Measurements from ENCODE around the gene SLC16A3.

DNA sequence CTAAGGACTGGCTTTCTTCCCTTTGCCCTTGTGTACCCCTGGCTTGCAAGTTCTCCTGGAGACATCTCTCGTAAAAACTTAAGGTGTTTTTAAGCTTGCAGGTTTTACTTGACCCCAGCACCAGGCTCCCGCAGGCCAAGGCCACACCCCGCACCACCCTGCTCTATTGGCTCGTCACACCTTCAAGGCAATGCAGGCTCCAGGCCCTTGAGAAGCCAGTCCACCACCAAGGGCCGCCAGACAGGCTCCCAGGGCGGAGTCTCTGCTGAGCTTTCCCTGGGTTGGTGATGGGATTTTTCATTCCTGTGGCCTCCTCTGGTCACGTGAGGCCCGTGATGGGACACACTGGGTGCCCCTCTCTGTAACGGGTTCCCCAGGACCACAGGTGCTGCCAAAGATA lies 34.8 kb downstream of the SLC16A3 start:
- TF ChIP-seq EZH2 (IDR thresholded peaks at IDR 0.05; ENCODE audit: borderline replicate concordance, low read depth, low read length, severe bottlenecking) (no peak), POLR2AphosphoS5 (IDR thresholded peaks at IDR 0.05; ENCODE audit: insufficient read depth, low read depth, low read length) (no peak), POLR2A (IDR thresholded peaks at IDR 0.05; ENCODE audit: low read depth, low read length) (no peak)
- TF ChIP-seq, protein P1, sequence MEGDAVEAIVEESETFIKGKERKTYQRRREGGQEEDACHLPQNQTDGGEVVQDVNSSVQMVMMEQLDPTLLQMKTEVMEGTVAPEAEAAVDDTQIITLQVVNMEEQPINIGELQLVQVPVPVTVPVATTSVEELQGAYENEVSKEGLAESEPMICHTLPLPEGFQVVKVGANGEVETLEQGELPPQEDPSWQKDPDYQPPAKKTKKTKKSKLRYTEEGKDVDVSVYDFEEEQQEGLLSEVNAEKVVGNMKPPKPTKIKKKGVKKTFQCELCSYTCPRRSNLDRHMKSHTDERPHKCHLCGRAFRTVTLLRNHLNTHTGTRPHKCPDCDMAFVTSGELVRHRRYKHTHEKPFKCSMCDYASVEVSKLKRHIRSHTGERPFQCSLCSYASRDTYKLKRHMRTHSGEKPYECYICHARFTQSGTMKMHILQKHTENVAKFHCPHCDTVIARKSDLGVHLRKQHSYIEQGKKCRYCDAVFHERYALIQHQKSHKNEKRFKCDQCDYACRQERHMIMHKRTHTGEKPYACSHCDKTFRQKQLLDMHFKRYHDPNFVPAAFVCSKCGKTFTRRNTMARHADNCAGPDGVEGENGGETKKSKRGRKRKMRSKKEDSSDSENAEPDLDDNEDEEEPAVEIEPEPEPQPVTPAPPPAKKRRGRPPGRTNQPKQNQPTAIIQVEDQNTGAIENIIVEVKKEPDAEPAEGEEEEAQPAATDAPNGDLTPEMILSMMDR (IDR thresholded peaks at IDR 0.05; ENCODE audit: extremely low read depth in 1 of 2, insufficient read depth in 1 of 2, low read depth in 1 of 2, low read length in 2 of 2) = no peak
- TF ChIP-seq, protein P2, sequence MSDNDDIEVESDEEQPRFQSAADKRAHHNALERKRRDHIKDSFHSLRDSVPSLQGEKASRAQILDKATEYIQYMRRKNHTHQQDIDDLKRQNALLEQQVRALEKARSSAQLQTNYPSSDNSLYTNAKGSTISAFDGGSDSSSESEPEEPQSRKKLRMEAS (IDR thresholded peaks at IDR 0.05; ENCODE audit: insufficient read depth, insufficient read length) = no peak
